Activated T-cell treated with anti-CD3 and anti-CD28 coated beads, Interleukin-2, amount 50 U/mL, for 24 hours (primary cell): Measurements from ENCODE around the gene LTO1.

Experiments
- DNase-seq: peaks from one replicate; pipeline ENCODE4 v3.0.0-alpha.2; 2020
- H3K27ac Mint-ChIP-seq: 2 replicates; pipeline ENCODE4 v1.8.0; 2020; ENCODE audit warnings: mild to moderate bottlenecking, mixed read lengths
- H3K27me3 Mint-ChIP-seq: 2 replicates; pipeline ENCODE4 v1.8.0; 2020; ENCODE audit warnings: mixed read lengths
- H3K36me3 Mint-ChIP-seq: 2 replicates; pipeline ENCODE4 v1.8.0; 2020; ENCODE audit warnings: low read depth, mixed read lengths
- H3K4me1 Mint-ChIP-seq: 2 replicates; pipeline ENCODE4 v1.8.0; 2020; ENCODE audit warnings: low read depth, mixed read lengths
- H3K4me3 Mint-ChIP-seq: 2 replicates; pipeline ENCODE4 v1.8.0; 2020; ENCODE audit warnings: mild to moderate bottlenecking, moderate library complexity, mixed read lengths
- H3K9me3 Mint-ChIP-seq: 2 replicates; pipeline ENCODE4 v1.8.0; 2020; ENCODE audit warnings: mixed read lengths

Gene LTO1

DNA sequence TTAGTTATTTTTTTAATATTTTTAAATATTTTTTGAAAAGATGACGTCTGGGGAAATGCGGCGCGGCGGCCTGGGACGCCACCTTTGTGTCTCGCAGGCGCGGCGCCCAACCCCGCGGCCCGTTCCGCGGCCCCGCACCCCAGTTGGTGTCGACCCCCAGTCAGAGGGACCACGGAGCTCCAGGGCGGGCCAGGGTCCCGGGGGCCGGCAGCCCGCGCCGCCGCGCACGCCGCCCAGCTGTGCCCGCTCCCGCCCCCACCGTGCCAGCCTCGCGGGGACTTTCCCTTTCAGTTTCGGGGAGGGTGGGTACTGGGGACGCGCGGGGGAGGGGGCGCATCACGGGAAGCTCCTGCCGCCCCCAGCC is 32.6 kb downstream of the LTO1 start:
- peaks cover 26% of the 10 kb centered on the region for H3K4me1 Mint-ChIP-seq
- H3K27ac Mint-ChIP-seq: no peak overlapping the region
- peak; percentile 77 for DNase-seq
- H3K36me3 Mint-ChIP-seq: no peaks in the 10 kb centered on the region
- H3K4me3 Mint-ChIP-seq: peak overlapping the region; percentile 59
- H3K27me3 Mint-ChIP-seq: peaks cover 33% of the 10 kb centered on the region
- H3K9me3 Mint-ChIP-seq: no peaks in the 10 kb centered on the region

DNA sequence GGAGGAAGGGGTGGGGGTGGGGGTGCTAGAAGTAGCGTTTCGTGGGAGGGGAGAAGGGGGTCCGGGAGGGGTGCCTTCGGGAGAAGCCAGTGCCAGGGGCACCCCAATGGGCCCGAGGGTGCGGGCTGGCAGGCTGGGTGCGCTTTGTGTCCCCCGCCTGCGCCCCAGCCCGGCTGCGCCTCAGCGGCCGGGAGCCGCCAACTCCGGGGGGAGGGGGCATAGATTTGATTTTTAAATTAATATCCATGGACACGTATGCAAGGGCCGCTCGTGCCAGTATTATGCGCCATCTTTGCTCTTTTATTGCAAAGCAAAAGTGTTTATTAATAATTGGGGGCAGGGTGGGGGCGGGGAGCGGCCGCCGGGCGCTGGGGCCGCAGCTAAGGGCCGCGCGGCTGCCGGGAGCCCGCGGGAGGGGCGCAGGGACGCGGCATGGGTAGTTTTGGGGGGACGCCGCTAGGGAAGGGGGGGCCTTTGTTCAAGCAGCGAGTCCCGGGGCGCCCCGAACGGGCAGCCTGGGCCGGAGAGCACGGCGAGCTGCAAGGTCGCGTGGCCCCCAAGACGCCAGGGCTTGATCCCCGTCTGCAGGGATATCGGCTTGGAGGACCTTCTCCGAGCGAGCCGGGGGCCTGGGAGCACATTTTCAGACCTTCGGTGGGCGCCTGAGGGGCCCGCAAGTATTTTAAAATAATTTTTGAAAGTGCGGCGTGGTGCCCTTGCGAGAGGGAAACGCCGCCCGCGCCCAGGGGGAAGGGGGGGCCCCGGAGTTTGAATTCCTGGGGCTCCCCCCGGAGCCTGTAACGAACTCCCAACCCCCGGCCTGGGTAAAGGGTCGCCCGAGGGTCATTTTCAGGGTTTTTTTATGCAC is 33.2 kb downstream of the LTO1 start:
- Mint-ChIP-seq H3K27me3 (peaks cover 36% of the 10 kb centered on the region), H3K4me3 (peak overlapping the region; percentile 69), H3K9me3 (no peaks in the 10 kb centered on the region), H3K27ac (no peak overlapping the region), H3K4me1 (peaks cover 29% of the 10 kb centered on the region), H3K36me3 (no peaks in the 10 kb centered on the region)
- DNase-seq: peak; percentile 54

DNA sequence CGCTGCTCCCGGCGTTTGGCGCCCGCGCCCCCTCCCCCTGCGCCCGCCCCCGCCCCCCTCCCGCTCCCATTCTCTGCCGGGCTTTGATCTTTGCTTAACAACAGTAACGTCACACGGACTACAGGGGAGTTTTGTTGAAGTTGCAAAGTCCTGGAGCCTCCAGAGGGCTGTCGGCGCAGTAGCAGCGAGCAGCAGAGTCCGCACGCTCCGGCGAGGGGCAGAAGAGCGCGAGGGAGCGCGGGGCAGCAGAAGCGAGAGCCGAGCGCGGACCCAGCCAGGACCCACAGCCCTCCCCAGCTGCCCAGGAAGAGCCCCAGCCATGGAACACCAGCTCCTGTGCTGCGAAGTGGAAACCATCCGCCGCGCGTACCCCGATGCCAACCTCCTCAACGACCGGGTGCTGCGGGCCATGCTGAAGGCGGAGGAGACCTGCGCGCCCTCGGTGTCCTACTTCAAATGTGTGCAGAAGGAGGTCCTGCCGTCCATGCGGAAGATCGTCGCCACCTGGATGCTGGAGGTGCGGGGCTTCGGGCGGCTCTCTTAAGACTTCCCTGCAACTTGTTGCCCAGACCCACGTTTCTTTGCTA is 34.1 kb downstream of the LTO1 start, which contains the start of gene CCND1:
CCND1 (plus strand) TSS at position 162 of the 587 bp plus-strand sequence; CDS start at position 320, 158 bp downstream.
- peaks cover 43% of the 10 kb centered on the region for H3K27me3 Mint-ChIP-seq
- peak within 1 kb of the TSS; percentile 64 for H3K27ac Mint-ChIP-seq

DNA sequence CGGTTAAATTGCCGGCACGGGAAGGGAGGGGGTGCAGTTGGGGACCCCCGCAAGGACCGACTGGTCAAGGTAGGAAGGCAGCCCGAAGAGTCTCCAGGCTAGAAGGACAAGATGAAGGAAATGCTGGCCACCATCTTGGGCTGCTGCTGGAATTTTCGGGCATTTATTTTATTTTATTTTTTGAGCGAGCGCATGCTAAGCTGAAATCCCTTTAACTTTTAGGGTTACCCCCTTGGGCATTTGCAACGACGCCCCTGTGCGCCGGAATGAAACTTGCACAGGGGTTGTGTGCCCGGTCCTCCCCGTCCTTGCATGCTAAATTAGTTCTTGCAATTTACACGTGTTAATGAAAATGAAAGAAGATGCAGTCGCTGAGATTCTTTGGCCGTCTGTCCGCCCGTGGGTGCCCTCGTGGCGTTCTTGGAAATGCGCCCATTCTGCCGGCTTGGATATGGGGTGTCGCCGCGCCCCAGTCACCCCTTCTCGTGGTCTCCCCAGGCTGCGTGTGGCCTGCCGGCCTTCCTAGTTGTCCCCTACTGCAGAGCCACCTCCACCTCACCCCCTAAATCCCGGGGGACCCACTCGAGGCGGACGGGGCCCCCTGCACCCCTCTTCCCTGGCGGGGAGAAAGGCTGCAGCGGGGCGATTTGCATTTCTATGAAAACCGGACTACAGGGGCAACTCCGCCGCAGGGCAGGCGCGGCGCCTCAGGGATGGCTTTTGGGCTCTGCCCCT is 34.7 kb downstream of the LTO1 start:
- Mint-ChIP-seq H3K9me3 (no peaks in the 10 kb centered on the region), H3K4me1 (peaks cover 30% of the 10 kb centered on the region), H3K27ac (no peak overlapping the region), H3K27me3 (peaks cover 50% of the 10 kb centered on the region), H3K4me3 (peak overlapping the region; percentile 47), H3K36me3 (no peaks in the 10 kb centered on the region)
- no peak for DNase-seq

More for the DNA sequence above, 34.1 kb downstream of the LTO1 start, which contains the start of gene CCND1:
- Mint-ChIP-seq H3K36me3 (no peaks in the 10 kb centered on the region), H3K4me3 (peak within 1 kb of the TSS; percentile 69), H3K4me1 (peaks cover 30% of the 10 kb centered on the region), H3K9me3 (no peaks in the 10 kb centered on the region)
- DNase-seq: peak; percentile 67

DNA sequence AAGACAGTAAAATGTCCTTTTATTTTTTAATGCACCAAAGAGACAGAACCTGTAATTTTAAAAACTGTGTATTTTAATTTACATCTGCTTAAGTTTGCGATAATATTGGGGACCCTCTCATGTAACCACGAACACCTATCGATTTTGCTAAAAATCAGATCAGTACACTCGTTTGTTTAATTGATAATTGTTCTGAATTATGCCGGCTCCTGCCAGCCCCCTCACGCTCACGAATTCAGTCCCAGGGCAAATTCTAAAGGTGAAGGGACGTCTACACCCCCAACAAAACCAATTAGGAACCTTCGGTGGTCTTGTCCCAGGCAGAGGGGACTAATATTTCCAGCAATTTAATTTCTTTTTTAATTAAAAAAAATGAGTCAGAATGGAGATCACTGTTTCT is 35.3 kb downstream of the LTO1 start:
- no peak overlapping the region for H3K27ac Mint-ChIP-seq
- H3K36me3 Mint-ChIP-seq: no peaks in the 10 kb centered on the region
- no peak overlapping the region for H3K4me3 Mint-ChIP-seq
- H3K4me1 Mint-ChIP-seq: peaks cover 30% of the 10 kb centered on the region
- no peaks in the 10 kb centered on the region for H3K9me3 Mint-ChIP-seq
- peaks cover 56% of the 10 kb centered on the region for H3K27me3 Mint-ChIP-seq
- no peak for DNase-seq

DNA sequence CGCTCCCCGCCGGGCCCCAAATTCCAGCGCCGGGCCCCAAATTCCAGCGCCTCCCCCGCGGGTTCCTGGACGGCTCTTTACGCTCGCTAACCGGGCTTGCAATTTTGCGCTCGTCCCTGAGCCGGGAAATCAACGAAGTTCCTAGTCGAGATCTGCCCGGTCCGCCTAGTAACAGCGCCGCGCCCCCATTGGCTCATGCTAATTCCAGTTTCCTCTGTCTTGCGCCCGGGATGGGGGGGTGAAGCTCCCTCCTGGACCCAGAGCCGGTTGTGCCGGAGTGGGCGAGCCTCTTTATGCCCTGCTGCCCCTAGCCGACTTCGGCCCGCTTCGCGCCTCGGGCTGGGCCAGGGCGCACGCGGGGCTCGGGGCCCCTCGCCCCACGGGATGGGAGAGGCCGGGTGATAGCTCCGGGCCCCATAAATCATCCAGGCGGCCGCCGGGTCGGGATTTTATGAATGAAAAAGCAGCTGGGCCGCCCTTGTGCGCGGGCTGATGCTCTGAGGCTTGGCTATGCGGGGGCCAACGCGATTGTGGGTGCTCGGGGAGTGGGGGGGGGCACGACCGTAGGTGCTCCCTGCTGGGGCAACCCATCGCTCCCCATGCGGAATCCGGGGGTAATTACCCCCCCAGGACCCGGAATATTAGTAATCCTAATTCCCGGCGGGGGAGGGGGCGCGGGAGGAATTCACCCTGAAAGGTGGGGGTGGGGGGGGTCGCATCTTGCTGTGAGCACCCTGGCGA is 36.0 kb downstream of the LTO1 start:
- Mint-ChIP-seq H3K4me1 (peaks cover 30% of the 10 kb centered on the region), H3K27me3 (peaks cover 62% of the 10 kb centered on the region), H3K36me3 (no peaks in the 10 kb centered on the region), H3K27ac (no peak overlapping the region), H3K4me3 (no peak overlapping the region), H3K9me3 (no peaks in the 10 kb centered on the region)
- peak; percentile 52 for DNase-seq

DNA sequence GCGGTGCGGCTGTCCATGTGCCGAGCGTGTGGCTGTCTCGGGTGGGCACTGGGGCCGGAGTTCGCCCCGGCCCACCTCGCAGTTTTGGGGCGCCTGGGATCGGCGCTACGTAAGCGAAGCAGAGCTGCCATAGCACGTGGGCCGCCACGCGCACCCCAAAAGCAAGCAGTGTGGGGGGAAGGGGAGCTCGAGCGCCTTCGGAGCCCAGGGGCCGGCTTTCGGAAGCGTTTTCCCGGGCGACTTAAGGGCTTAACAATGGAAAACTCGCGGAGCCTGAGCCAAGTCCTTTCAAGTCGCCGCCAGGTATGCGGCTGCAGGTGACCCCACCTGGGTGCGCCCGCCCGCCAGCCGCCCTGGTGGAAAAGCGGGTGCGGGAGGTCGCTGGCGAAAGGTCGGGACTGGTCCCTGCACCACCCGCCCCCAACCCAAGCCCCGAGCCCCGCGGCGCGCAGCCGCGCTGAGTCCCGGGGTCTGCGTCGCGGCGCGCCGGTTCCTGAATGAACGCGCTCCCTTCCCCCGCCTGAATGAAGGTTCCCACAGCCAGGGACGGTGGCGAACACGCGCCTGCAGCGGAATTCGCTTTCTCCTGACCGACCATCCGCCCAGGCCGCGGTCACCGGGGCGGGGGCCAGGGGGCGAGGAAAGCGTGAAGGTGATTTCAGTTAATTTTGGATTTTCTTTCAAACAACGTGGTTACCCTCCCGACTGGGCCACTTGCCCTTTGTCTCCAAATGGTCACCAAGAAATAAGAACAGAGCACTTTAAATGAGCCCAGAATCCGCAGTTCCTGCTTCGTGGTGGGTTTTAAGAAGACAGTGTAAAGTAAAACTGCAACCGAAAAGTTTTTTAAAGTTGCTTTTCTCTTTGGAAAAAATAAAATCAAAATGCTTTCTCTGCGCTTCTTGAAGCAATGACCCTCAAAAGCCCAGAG is 36.9 kb downstream of the LTO1 start:
- Mint-ChIP-seq H3K4me1 (peaks cover 27% of the 10 kb centered on the region), H3K9me3 (no peaks in the 10 kb centered on the region), H3K27ac (no peak overlapping the region), H3K36me3 (no peaks in the 10 kb centered on the region), H3K4me3 (peak overlapping the region; percentile 25), H3K27me3 (peaks cover 68% of the 10 kb centered on the region)
- no peak for DNase-seq

DNA sequence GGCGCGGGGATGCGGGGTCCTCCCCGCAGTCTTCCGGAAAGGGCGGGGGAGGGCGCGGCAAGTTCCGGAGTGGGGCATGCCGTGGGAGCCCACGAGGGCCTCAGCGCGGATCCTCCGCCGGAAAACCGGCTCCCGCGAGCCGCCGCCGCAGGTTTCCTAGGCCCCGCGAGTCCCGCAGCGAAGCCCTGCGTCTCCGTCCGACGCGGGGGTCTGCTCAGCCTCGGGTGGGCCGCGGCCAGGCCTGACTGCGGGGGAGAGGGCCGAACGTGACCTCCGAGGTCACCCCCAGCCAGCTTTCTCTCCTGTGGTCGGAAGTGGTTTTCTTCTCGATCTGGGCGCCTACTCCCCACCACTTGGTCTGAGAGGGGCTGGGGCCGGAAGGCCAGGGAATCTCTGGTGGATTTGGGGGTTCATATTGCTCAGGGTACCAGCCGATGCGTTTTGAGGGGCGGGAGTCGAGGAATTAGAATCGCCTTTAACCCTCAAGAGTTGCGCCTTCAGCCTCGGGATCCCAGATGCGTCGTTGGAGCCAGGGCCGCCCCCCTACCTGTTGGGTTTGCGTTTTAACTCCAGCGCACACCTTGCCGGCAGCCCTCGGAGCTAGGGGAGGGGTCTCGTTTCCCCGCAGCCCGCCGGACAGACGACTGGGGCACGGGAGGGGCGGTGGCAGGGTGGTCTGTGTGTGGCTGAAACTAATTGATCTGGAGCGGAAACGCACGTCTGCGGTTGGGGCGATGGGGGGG is 37.8 kb downstream of the LTO1 start:
- no peak for DNase-seq
- no peak overlapping the region for H3K27ac Mint-ChIP-seq
- H3K27me3 Mint-ChIP-seq: peaks cover 69% of the 10 kb centered on the region

DNA sequence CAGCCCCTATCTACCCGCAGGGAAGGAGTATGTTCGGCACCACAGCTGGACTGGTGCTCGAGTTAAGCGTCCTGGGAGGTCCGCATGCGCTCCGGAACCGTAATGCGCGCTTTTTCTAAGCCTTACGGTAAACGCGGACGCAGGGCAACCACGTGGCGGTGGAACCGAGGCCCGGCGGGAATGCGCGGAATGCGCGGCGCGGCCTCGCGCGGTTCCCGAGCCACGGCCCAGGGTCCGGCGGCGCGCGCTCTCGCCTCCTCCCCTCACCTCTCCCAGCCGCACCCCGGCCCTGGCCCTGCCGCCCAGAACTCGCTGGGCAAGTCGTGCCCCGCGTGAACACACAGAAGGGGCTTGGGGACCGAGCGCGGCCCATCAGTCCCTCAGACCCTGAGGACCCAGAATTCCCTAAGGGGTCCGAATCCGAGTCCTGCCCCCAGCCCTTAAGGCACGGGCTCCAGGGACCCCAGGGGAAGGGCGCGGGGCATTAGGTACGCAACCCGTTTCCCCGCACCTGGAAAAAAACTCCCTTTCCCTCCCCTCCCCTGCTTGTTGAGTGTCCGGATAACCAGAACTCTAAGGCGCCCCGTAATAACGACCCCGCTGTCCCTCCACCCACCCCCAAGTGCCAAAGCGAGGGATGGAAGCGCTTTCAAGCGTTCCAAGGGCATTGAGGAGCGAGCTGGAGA is 38.5 kb downstream of the LTO1 start:
- Mint-ChIP-seq H3K9me3 (no peaks in the 10 kb centered on the region), H3K36me3 (no peaks in the 10 kb centered on the region), H3K27ac (no peak overlapping the region), H3K27me3 (peaks cover 73% of the 10 kb centered on the region), H3K4me3 (no peak overlapping the region), H3K4me1 (peaks cover 27% of the 10 kb centered on the region)
- peak; percentile 49 for DNase-seq

More for the DNA sequence above, 37.8 kb downstream of the LTO1 start:
- Mint-ChIP-seq H3K4me3 (no peak overlapping the region), H3K9me3 (no peaks in the 10 kb centered on the region), H3K4me1 (peaks cover 27% of the 10 kb centered on the region), H3K36me3 (no peaks in the 10 kb centered on the region)

DNA sequence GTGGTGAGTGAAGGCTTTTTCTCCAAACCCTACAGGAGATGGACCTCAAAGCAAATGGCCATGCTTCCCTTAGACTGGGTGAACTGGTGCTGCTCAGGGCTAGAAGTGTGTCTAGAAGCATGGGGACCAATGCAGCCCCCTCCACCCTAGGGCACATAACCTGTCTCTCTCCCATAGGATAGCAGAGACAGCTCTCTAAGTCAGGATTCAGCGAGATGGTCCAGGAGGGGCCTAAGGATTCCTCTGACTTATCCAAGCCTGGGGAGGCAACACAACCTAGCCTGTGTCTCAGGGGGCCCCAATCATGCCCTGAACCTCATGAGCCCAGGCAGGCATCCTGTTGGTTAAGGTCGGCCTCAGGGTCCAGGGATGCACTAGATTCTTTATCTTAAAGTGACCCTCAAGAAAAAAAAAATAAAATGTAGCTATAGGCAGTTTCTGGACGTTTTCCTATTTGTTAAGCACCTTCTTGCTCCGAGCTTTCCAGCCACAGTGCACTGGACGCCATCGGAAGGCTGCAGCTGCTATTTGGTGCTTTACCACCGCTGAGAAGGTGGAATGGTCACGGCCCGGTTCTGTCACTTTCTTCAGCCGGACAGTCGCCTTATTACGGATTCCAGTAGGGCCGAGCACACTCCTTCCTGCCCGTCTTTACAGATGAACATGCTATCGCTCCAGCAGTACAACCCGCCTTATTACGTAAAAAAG is 39.2 kb downstream of the LTO1 start:
- Mint-ChIP-seq H3K4me3 (no peak overlapping the region), H3K36me3 (no peaks in the 10 kb centered on the region), H3K27ac (no peak overlapping the region), H3K27me3 (peaks cover 72% of the 10 kb centered on the region), H3K4me1 (peaks cover 22% of the 10 kb centered on the region), H3K9me3 (no peaks in the 10 kb centered on the region)
- DNase-seq: no peak

DNA sequence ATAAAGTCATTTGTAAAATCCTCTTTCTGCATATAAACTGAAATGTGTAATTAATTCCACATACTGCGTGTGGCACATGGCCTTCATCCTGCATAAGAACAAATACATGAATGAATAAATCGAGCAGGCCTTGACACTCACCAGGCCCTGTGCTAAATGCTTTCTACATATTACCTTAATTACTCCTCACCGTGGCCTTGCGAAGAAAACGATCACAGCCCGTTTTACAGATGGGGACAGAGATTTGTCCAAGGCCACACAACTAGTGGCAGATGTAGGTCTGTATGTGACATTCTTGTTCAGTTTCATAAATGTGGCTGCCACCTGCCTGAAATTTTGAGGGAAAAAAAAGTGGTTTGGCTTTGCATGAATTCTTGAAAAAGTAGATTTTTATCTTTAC is 40.0 kb downstream of the LTO1 start:
- H3K27ac Mint-ChIP-seq: no peak overlapping the region
- H3K9me3 Mint-ChIP-seq: no peaks in the 10 kb centered on the region
- peaks cover 17% of the 10 kb centered on the region for H3K4me1 Mint-ChIP-seq
- H3K27me3 Mint-ChIP-seq: peaks cover 66% of the 10 kb centered on the region
- H3K4me3 Mint-ChIP-seq: no peak overlapping the region
- no peak for DNase-seq
- H3K36me3 Mint-ChIP-seq: no peaks in the 10 kb centered on the region

DNA sequence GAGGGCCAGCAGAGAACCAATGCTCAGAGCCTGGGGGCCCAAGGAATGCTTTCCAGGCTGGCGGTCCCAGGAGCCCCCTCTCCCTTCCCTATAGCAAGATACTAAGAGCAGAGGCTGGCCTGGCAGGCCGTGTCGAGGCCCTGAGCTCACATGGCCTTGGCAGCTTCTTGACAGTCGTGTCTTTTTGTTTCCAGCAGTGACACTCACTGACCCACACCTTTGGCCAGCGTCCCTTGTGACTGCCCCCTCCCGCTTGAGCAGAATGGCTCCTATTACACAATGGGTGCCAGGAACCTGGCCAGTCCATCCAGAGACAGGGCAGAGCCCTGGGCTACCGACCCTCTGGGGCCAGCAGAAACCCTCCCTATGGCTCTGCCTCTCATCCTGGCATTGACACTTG is 40.6 kb downstream of the LTO1 start:
- H3K4me1 Mint-ChIP-seq: peaks cover 15% of the 10 kb centered on the region
- H3K27ac Mint-ChIP-seq: no peak overlapping the region
- no peaks in the 10 kb centered on the region for H3K36me3 Mint-ChIP-seq
- DNase-seq: no peak
- H3K9me3 Mint-ChIP-seq: peaks cover 5% of the 10 kb centered on the region
- H3K27me3 Mint-ChIP-seq: peaks cover 64% of the 10 kb centered on the region
- no peak overlapping the region for H3K4me3 Mint-ChIP-seq
